NCI-H2029 (cell line): ENCODE results near the gene LINGO1.

Source experiments
- DNase-seq: peaks from one replicate; lab custom pipeline; 2025; lab: John Stamatoyannopoulos, UW

The LINGO1 gene

DNA sequence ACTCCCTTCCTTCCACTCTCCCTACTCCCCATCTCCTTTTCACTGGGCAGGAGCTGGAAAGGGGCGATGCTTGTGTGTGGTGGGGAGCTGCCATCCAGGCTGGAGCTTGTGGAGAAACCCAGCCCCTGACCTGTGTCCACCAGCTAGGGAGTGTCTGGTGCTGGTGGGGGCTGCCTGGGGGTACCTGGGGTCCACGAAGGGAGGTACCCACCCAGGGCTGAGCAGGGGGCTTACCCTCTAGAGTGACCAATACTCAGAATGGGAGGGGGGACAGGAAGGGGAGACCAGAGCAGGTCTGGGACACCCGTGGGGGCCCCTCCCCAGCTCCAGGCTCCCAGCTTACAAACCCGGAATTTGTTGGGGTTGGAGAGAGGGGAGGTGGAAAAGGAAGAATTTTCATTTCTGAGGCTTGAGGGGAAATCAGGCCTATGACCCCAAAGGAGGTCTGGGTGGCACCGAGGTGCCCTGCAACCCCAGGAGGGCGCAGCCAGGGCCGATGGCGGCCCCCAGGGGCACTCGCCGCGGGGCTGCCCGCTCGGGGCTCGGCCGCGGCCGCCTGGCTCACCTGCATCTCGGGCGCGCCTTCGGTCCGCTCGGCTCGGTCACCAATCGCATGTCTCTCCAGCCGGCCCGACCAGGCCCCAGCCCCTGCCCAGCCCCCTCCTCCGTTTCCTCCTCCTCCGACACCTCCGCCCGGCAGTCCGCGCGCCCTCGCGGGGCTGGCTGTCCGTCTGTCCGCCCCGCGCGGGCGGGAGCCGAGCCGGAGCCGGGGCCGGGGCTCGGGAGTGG, 773 bp downstream of the LINGO1 start:
- DNase-seq, result no peak

DNA sequence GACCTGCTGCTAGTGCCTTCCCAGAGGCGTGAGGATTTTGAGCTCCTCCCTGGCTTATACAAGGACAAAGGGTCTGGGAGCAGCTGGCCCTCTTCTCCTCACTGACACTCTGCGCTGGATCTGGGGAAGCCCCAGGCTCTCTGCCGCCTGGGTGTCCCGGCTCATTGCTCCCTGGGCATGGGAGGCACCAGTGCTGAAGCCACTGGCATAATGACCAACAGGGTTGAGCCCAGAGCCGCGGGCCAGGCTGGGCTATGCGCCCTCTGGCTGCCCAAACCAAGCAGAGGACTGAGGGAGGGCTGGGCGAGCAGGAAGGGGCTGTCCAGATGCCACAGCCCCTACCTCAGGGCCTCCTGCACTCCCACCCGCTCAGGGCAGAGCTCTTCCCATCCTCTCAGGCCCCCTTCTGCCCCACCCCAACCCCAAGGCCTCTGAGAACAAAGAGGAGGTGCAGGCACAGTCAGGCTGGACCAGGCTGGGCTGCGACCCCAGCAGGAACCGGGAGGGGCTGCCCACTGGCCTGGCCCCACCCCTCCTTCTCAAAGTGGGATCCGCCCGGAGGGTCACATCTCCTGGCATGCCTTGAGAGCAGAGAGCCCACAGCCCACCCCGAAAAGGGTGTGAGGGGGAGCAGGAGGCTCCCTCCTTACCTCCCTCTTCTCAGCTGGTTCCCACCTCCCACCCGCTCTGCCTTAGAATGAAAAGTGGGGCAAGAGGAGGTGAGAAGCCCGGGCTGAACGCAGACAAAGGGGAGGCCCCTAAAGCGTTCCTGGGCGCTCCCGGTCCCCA, 1.6 kb downstream of the LINGO1 start:
- DNase-seq, result no peak

- DNase-seq, result no peak
Observed at GRCh38 chr15:77630056-77630455, 2.7 kb downstream of the LINGO1 start.

GRCh38 chr15:77629070-77630030, 3.4 kb downstream of the LINGO1 start:
- no peak for DNase-seq

DNA sequence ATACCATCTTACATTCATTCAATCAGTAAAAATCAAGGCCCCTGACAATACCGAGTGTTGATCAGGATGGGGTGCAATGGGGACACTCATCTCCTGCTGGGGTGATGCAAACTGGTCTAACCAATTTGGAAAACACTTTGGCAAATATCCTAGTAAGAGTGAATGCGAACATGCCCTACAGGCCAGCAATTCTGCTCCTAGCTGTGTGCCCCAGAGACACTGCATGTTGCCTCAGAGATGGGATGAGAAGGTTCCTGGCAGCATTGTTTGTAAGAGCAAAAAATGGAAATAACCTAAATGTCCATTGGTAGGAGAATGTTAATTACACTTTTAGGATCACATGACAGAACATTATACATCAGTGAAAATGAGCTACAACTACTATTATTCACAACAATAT, 4.7 kb downstream of the LINGO1 start:
- DNase-seq, result no peak

- no peak for DNase-seq
Observed at GRCh38 chr15:77627581-77627980, 5.1 kb downstream of the LINGO1 start.

- no peak for DNase-seq
Observed at GRCh38 chr15:77627067-77627466, 5.6 kb downstream of the LINGO1 start.

DNA sequence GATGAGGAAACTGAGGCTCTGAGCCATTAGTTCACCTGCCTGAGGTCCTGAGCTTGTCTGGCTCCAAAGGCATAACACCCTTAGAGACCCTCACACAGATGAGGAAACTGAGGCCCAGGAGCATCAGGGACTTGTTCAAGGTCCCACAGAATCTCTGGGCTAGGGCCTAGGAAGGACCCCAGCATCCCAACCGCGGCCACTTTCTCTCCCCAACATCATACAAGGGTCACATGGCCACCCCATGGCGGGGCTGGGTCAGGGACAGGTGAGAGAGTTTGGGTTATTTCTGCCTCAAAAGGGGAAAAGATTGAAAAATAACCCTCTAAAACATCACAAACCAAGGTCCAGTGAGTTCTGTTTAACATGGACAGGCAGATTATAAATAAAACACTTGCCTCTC, 6.7 kb downstream of the LINGO1 start:
- no peak for DNase-seq

DNA sequence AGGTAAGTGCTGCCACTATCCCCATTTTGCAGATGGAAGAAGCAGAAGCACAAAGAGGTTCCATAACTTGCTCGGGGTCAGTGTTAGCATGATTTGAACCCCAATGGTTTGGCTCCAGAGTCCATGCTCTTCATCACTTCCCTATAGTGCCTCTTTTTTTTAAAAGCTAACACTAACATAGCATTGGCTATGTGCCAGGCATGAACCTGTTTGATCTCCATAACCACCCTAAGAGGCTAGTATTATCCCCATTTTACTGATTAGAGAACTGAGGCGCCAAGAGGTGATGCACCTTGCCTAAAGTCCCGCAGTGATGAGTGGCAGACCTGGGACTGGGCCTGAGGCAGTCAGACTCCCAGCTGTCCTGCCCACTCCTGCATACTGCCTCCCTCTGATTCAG, 7.3 kb downstream of the LINGO1 start:
- no peak for DNase-seq

DNA sequence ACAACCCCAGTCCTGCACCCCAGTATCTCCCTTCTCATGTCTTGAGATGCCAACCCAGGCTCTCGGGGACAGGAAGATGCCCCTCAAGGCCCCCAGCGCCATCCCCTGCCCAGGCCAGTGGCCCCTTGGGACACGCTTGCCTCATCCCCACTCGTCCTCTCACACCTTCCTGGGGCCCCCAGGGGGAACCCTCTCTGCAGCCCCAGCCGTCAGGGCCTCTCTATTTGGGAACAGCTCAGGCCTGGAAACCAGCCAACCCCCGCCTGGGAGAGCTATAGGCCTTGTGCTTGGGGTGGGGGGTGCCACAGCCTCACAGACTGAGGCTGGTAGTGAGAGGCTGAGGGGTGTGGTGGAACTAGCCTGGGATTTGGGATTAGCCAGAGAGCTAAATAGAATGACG, 7.8 kb downstream of the LINGO1 start:
- DNase-seq, result no peak

DNA sequence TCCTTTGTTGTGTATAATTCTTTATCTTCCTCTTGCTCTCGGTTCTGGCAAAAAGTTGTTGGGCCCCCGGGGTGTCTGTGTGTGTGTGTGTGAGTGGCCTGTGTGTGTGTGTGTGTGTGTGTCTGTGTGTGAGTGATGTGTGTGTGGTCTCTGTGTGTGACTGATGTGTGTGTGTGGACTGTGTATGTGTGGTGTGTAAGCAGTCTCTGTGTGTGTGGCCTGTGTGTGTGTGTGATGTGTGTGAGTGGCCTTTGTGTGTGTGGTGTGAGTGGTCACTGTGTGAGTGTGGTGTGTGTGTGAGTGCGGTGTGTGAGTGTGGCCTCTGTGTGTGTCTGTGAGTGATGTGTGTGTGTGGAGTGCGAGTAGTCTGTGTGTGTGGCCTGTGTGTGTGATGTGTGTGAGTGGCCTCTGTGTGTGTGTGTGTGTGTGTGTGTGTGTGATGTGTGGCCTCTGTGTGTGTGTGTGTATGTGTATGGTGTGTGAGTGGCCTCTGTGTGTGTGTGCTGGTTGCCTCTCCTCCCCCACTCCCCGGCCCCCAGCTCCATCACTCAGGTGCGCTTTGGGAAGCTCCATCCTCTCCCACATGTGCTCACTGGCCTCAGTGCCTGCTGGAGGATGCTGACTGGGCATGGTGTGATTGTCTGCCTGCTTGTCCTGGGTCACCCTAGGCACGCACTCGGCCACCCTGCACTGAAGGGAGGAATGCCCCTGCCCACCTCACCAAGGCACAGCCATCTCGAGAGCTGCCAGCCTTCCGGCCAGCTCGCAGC, 8.8 kb downstream of the LINGO1 start:
- DNase-seq, result no peak

- no peak for DNase-seq
Observed at GRCh38 chr15:77622934-77623754, 9.6 kb downstream of the LINGO1 start.

DNA sequence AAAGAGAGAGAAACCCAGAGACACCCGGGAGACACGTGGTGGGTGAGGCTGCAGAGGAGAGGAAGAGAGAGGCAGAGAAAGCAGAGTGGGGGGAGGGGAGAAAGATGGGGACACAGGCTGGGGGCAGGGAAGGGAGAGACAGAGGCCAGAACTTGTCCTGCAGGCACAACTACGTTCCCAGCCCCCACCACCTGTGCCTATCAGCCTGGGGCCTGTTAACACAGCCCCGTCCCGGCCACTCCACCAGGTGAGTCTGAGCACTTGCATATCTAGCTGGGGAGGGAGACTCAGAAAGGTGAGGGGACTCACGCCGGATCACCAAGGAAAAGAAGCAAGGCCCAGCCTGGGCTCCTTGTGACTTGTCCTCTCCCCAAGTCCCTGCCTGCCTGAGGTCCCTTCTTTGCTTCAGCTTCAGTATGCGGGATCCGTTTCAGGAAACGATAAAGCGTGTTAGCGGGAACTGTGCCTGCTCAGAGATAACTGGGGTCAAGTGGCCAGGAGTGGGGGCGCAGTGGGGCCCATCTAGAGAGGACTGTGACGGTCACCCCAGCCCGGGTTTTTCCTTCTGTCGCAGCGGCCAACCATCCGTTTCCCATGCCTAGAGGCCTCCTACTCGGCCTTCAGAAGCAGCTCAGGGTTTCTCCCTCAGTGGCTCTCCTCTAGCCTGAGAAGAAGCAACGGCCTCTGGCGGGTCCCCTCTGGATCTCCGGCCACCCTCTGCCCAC, 10.3 kb downstream of the LINGO1 start:
- DNase-seq, result no peak

- DNase-seq, result no peak
Observed at GRCh38 chr15:77621847-77622208, 10.9 kb downstream of the LINGO1 start.

DNA sequence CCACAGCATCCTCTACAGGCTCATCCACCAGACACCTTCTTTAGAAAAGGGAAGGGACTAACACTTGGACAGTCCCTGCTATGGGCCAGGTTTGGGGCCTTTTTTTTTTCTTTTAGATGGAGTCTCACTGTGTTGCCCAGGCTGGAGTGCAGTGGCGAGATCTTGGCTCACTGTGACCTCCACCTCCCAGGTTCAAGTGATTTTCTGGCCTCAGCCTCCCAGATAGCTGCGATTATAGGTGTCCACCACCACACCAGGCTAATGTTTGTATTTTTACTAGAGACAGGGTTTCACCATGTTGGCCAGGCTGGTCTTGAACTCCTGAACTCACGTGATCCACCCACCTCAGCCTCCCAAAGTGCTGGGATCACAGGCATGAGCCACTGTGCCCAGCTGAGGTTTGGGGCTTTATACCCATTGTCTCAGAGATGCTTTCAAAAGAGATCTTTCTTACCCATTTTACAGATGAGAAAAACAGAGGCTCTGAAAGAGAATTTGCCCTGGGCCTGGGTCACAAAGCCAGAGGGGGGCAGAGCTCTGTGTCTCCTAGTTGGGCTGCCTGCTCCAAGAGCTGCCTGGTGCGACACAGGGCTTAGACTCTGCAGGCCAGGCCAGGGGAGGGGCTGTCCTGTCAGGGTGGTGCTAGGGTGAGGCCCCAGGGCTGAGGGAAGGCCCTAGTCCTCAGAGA, 11.6 kb downstream of the LINGO1 start:
- DNase-seq, result no peak

DNA sequence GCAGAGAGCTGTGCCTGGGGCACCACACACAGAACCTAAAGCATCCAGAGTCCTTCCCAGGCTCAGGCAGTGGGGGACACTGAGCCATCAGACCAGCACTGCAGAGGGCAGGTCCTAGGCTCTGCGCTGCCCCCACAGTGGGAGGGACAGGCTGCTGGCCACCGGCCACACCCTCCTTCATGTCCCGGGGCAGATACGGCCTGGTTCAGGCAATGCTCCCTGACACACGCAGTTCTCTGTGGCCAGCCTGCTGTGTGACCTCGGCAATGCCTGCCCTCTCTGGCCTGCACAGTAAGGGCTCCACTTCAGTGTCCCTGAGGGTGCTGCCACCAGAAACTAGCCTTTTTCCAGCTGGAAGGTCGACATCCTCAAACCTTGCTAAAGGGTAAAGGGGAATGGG, 12.4 kb downstream of the LINGO1 start:
- no peak for DNase-seq

DNA sequence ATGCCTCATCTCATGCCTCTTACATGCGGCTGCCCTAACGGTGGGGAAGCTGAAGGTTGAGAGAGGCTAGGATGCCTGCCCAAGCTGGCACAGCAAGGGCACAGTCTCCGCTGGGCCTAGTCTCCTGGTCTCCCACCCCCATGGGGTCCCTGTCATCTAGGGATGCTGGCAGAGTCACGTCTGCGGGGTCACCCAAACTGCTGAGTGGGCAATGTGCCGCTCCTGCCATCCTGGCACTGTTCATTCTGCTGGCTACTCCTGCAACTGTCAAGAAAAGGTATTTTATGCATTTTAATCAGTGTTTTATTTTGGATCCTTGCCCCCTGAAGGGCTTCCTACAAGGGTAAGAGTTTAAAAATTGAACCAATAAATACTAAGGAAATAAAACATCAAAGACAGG, 12.8 kb downstream of the LINGO1 start:
- no peak for DNase-seq

- no peak for DNase-seq
Observed at GRCh38 chr15:77617476-77618230, 15.1 kb downstream of the LINGO1 start.

DNA sequence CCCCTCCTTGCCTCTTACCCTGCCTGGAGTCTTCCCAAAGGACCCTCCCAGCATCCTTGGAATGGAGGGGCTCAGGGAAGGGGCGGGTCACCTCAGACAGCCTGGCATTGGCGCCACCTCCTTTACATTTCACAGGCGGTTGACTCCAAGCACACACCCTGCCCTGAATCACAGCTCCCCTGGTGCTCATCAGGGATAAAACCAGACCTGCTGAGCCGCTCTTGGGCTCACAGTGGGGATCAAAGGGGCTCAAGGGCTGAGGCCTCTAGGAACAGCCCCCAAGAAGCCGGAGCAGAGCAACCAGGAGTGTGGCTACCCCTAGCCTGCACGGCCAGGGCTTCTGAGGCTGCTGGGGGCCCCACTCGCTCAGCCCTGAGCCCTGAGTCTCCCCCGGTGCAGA, 16.6 kb downstream of the LINGO1 start:
- no peak for DNase-seq
